HCT116 (cell line): Measurements from ENCODE around the gene RSPO4. TPM values are rescaled to one million over a fixed set of nuclear protein-coding genes. Genes with fewer than 3 reads are reported as not detected.

Experiments used
- ATAC-seq: fragments of 200-7000 bp; cut with Tn5 transposase; 2 replicates; pipeline ENCODE4 v1.9.1; 2020; ENCODE audit warnings: mild to moderate bottlenecking, moderate library complexity
- BruUV-seq: library from RNA; stranded (reverse); fragments of 400-500 nt; replicated peaks from 2 replicates; lab custom pipeline; 2021; lab: Mats Ljungman, UMichigan
- CTCF ChIA-PET: fragments of 300-600 bp; sonication (Branson Sonifier 250); formaldehyde crosslinking; loops from one replicate; lab custom pipeline; 2021; ENCODE audit warnings: antibody characterized with exemption; lab: Charles Lee
- POLR2A ChIA-PET: fragments of 300-600, 350-600 bp; sonication (Branson Sonifier 250); formaldehyde crosslinking; loops from one replicate; lab custom pipeline; 2021; ENCODE audit warnings: antibody characterized with exemption; lab: Charles Lee
- RAD21 ChIA-PET, 2 experiments: fragments of 300-600 bp; sonication (Branson Sonifier 250); formaldehyde crosslinking; loops; one replicate each; lab custom pipeline; 2023; ENCODE audit warnings: low total read pairs in 2 of 2; ENCODE audit not compliant: uncharacterized antibody in 2 of 2, unreplicated experiment in 2 of 2, low non-redundant PET in 1 of 2; lab: Charles Lee
- DNase-seq: peaks from one replicate; pipeline ENCODE4 v3.0.0-alpha.2; 2010; ENCODE audit warnings: low read depth, low spot score
- H2AFZ ChIP-seq: fragments of 200-600 bp; shearing (Covaris generic), sonication (generic); 2 replicates; pipeline ENCODE4 v1.6.1; 2017; ENCODE audit warnings: low read depth, mixed run types, mixed read lengths, antibody characterized with exemption, low read length; ENCODE audit not compliant: poor library complexity, severe bottlenecking
- H3K27ac ChIP-seq: 2 replicates; pipeline ENCODE4 v1.5.1; 2012; ENCODE audit warnings: low read depth, low read length
- H3K27me3 ChIP-seq: fragments of 200-600 bp; sonication (generic); 2 replicates; pipeline ENCODE4 v1.6.1; 2016; ENCODE audit warnings: mixed run types, low read length, mixed read lengths; ENCODE audit not compliant: insufficient read depth
- H3K36me3 ChIP-seq, 2 experiments: fragments of 200-500 bp in 1 of 2; fragments of 200-600 bp in 1 of 2; sonication (Bioruptor generic) in 1 of 2; sonication (generic) in 1 of 2; 2 replicates each; pipeline versions ENCODE4 v1.5.1 to v1.6.1; 2014 to 2016; ENCODE audit warnings: low read length in 2 of 2, inconsistent platforms in 1 of 2, mixed read lengths in 1 of 2, mixed run types in 1 of 2; ENCODE audit not compliant: insufficient read depth in 2 of 2, control insufficient read depth in 1 of 2
- H3K4me1 ChIP-seq, 2 experiments: fragments of 200-600 bp in 1 of 2; sonication (generic) in 1 of 2; 2 replicates each; pipeline versions ENCODE4 v1.5.1 to v1.6.1; 2012 to 2017; ENCODE audit warnings: low read length in 2 of 2, inconsistent platforms in 1 of 2, mild to moderate bottlenecking in 1 of 2, mixed read lengths in 1 of 2, mixed run types in 1 of 2, moderate library complexity in 1 of 2; ENCODE audit not compliant: insufficient read depth in 2 of 2, control insufficient read depth in 1 of 2
- H3K4me2 ChIP-seq: fragments of 200-600 bp; sonication (generic); 2 replicates; pipeline ENCODE4 v1.6.1; 2017; ENCODE audit warnings: mixed run types, low read length, mixed read lengths
- H3K4me3 ChIP-seq, 2 experiments: fragments of 200-600 bp in 1 of 2; sonication (generic) in 1 of 2; replicated peaks in 1 of 2; 2 replicates each; pipeline ENCODE4 v1.5.1; 2011 to 2016; ENCODE audit warnings: low read length in 2 of 2, control low read depth in 1 of 2, low read depth in 1 of 2, mild to moderate bottlenecking in 1 of 2, mixed read lengths in 1 of 2, mixed run types in 1 of 2
- H3K79me2 ChIP-seq: fragments of 200-600 bp; sonication (generic); 2 replicates; pipeline ENCODE4 v1.6.1; 2017; ENCODE audit warnings: mild to moderate bottlenecking, mixed run types, low read length, moderate library complexity, mixed read lengths; ENCODE audit not compliant: insufficient read depth
- H3K9ac ChIP-seq: fragments of 200-600 bp; sonication (generic); 2 replicates; pipeline ENCODE4 v1.6.1; 2016; ENCODE audit warnings: low read length, mixed read lengths
- H3K9me2 ChIP-seq: fragments of 200-600 bp; sonication (generic), shearing (Covaris generic); 2 replicates; pipeline ENCODE4 v1.6.1; 2017; ENCODE audit warnings: mixed run types, mild to moderate bottlenecking, moderate library complexity; ENCODE audit not compliant: insufficient read depth
- H3K9me3 ChIP-seq, 2 experiments: fragments of 200-500 bp in 1 of 2; fragments of 200-600 bp in 1 of 2; sonication (Bioruptor generic) in 1 of 2; sonication (generic) in 1 of 2; 2 replicates each; pipeline ENCODE4 v1.6.1; 2014 to 2017; ENCODE audit warnings: low read length in 2 of 2, mixed read lengths in 2 of 2, inconsistent platforms in 1 of 2, low read depth in 1 of 2, mild to moderate bottlenecking in 1 of 2, mixed run types in 1 of 2, moderate library complexity in 1 of 2; ENCODE audit not compliant: control insufficient read depth in 1 of 2, insufficient read depth in 1 of 2
- H4K20me1 ChIP-seq: fragments of 200-600 bp; sonication (generic), shearing (Covaris generic); 2 replicates; pipeline ENCODE4 v1.6.1; 2017; ENCODE audit warnings: mixed run types, mild to moderate bottlenecking, moderate library complexity; ENCODE audit not compliant: insufficient read depth
- CBX3 ChIP-seq: IDR thresholded peaks from 2 replicates; pipeline ENCODE4 v1.6.1; 2012; ENCODE audit warnings: low read depth
- CEBPB ChIP-seq: IDR thresholded peaks from 2 replicates; pipeline ENCODE4 v1.6.1; 2012; ENCODE audit warnings: low read depth
- ELF1 ChIP-seq: IDR thresholded peaks from 2 replicates; pipeline ENCODE4 v1.6.1; 2012; ENCODE audit warnings: low read depth, borderline replicate concordance
- EZH2phosphoT487 ChIP-seq: fragments of 200-600 bp; IDR thresholded peaks from 2 replicates; pipeline ENCODE4 v1.6.1; 2018; ENCODE audit warnings: antibody characterized with exemption, borderline replicate concordance
- POLR2AphosphoS5 ChIP-seq: IDR thresholded peaks from 2 replicates; pipeline ENCODE4 v1.6.1; 2011; ENCODE audit warnings: mild to moderate bottlenecking, low read depth, low read length, moderate library complexity
- RAD21 ChIP-seq: IDR thresholded peaks from 2 replicates; pipeline ENCODE4 v1.6.1; 2012; ENCODE audit warnings: low read depth, mild to moderate bottlenecking
- REST ChIP-seq: IDR thresholded peaks from 2 replicates; pipeline ENCODE4 v1.6.1; 2012; ENCODE audit warnings: low read depth
- TCF7L2 ChIP-seq: IDR thresholded peaks from 2 replicates; pipeline ENCODE4 v1.7.0; 2011; ENCODE audit warnings: borderline replicate concordance, inconsistent platforms; ENCODE audit not compliant: insufficient read depth, insufficient read length; ENCODE audit errors: extremely low read depth
- intact Hi-C: fragments of 100-400 bp; cut with micrococcal nuclease; formaldehyde crosslinking; loops from 2 replicates; pipeline ENCODE4 v1.10.0; 2022
- total RNA-seq: library from RNA; stranded (reverse); gene quantifications from one replicate; pipeline ENCODE4 v1.2.1, GENCODE V29; 2021; ENCODE audit not compliant: unreplicated experiment

The RSPO4 gene
- total RNA-seq, 1 experiment from 2014 or later, result 0.84 TPM

- H4K20me1 ChIP-seq, result no peaks in the 10 kb centered on the region
- no peak for ATAC-seq
- ChIA-PET CTCF (no interaction called here), POLR2A (no interaction called here)
- DNase-seq, result no peak
- H3K4me2 ChIP-seq, result no peak overlapping the region
- no peaks in the 10 kb centered on the region for H3K79me2 ChIP-seq
- no TSS peak for BruUV-seq
- H3K9ac ChIP-seq, result no peak overlapping the region
- no peaks in the 10 kb centered on the region for H3K4me1 ChIP-seq
- no peak overlapping the region for H3K27ac ChIP-seq
- TF ChIP-seq CEBPB (no peak), REST (no peak), ELF1 (no peak), TCF7L2 (no peak)
- TF ChIP-seq, all 23 proteins: peak for 0
- Histone ChIP-seq H3K9me3 (no peaks in the 10 kb centered on the region), H3K9me2 (no peaks in the 10 kb centered on the region), H3K36me3 (no peaks in the 10 kb centered on the region), H2AFZ (no peak overlapping the region), H3K27me3 (no peaks in the 10 kb centered on the region; the same call in 1 of the 2 replicates), H3K4me3 (no peak overlapping the region)
- intact Hi-C loops, result no loop called here
- RAD21 ChIA-PET, result no interaction called here
Measured at GRCh38 chr20:939606-940005, 62.5 kb downstream of the RSPO4 start.

- Histone ChIP-seq H3K9ac (no peak overlapping the region), H3K27me3 (no peaks in the 10 kb centered on the region), H3K9me3 (peaks cover 8 to 12% of the 10 kb centered on the region in 2 experiments; a peak in 2 of 4 replicates), H3K36me3 (no peaks in the 10 kb centered on the region), H3K4me1 (no peaks in the 10 kb centered on the region), H3K4me2 (no peak overlapping the region), H2AFZ (no peak overlapping the region), H3K79me2 (no peaks in the 10 kb centered on the region), H3K9me2 (no peaks in the 10 kb centered on the region), H3K4me3 (no peak overlapping the region), H3K27ac (no peak overlapping the region), H4K20me1 (no peaks in the 10 kb centered on the region)
- ChIA-PET POLR2A (no interaction called here), CTCF (no interaction called here), RAD21 (no interaction called here)
- intact Hi-C loops, result no loop called here
- ATAC-seq, result no peak
- TF ChIP-seq POLR2AphosphoS5 (no peak), CEBPB (no peak), TCF7L2 (no peak), REST (no peak), RAD21 (no peak), EZH2phosphoT487 (no peak), CBX3 (no peak)
- no TSS peak for BruUV-seq
- DNase-seq, result no peak
Measured at GRCh38 chr20:934186-934840, 67.8 kb downstream of the RSPO4 start.
